Stomach smooth muscle (tissue), 2 donors: ENCODE data around the gene SS18L1.

ENCODE experiments used
- H3K27ac ChIP-seq: one replicate; pipeline ENCODE4 v1.7.0; 2013; ENCODE audit warnings: mild to moderate bottlenecking, low read length, inconsistent platforms
- H3K27me3 ChIP-seq, 2 donors: one replicate each; pipeline ENCODE4 v1.7.0; 2013; ENCODE audit warnings: low read length in 2 of 2; ENCODE audit not compliant: insufficient read depth in 2 of 2, control insufficient read depth in 1 of 2
- H3K36me3 ChIP-seq, 2 donors: one replicate each; pipeline ENCODE4 v1.7.0; 2013; ENCODE audit warnings: low read length in 2 of 2; ENCODE audit not compliant: control insufficient read depth in 2 of 2, insufficient read depth in 2 of 2
- H3K4me1 ChIP-seq: one replicate; pipeline ENCODE4 v1.7.0; 2013; ENCODE audit warnings: low read length; ENCODE audit not compliant: control insufficient read depth, insufficient read depth
- H3K4me3 ChIP-seq, 2 donors: one replicate each; pipeline ENCODE4 v1.7.0; 2013; ENCODE audit warnings: low read length in 2 of 2
- H3K9ac ChIP-seq, 2 donors: one replicate each; pipeline ENCODE4 v1.7.0; 2013; ENCODE audit warnings: low read length in 2 of 2, mild to moderate bottlenecking in 1 of 2
- H3K9me3 ChIP-seq, 2 donors: one replicate each; pipeline ENCODE4 v1.7.0; 2013; ENCODE audit warnings: low read length in 2 of 2; ENCODE audit not compliant: control insufficient read depth in 2 of 2
- donor health status: healthy.
- donor health status: Pancreatic carcinoma.

Gene SS18L1

DNA sequence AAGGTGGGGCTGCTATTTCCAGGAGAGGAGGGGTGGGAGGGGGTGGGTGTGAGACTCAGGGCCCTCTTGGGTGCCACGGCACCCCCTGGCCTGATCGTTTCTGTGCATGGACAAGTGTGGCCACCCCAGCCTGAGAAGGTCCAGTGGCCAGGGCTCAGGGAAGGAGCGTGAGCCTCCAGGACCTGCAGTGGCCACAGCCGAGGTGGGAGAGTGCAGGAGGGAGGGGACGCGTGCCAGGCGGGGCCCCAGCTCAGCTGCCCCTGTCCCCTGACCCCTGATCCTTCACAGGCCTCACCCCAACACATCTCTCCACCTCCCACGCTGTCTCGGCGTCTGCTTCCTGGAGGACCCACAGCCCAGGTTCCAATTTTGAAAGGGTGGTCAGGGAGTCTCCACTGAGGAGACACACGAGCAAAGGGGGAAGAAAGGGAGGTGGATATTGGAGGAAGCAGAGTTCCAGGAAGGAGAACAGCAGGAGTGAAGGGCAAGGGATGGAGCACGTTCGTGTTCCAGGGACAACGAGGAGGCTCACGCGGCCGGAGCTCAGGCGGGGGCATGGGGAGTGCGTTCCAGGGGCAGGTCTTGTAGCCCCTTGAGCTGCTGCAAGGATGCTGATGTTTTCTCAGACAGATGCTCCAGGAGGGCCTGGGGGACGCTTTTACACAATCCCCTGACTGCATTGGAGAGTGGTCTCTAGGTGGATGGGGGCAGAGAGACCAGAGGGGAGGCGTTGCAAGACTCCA lies 80.7 kb downstream of the SS18L1 start:
- Histone ChIP-seq H3K4me1 (peaks cover 7% of the 10 kb centered on the region), H3K4me3 (no peak overlapping the region), H3K9ac (no peak overlapping the region), H3K27me3 (peaks cover 49 to 54% of the 10 kb centered on the region in 2 donors), H3K36me3 (no peaks in the 10 kb centered on the region), H3K9me3 (no peaks in the 10 kb centered on the region), H3K27ac (no peak overlapping the region)

DNA sequence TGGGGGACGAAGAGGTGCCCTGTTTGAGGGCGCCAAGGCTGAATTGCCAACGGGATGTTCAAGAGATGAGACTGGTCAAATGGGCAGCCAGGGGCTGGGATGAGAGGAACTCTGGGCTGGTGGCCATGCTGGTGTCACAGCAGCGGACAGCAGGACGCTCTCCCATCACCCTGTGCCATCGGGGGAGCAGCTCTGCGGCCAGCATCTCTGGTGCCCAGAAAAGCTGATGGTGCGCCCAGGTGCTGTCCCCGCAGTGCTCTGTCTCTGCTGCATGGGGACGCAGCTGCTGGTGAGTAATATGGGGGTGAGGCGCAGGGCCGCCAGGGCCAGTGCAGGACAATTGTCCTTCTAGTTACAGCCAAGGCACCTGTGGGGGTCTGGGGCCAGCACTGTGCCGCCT lies 81.5 kb downstream of the SS18L1 start:
- Histone ChIP-seq H3K9me3 (no peaks in the 10 kb centered on the region), H3K27me3 (peaks cover 47 to 54% of the 10 kb centered on the region in 2 donors), H3K4me1 (peaks cover 3% of the 10 kb centered on the region), H3K9ac (no peak overlapping the region), H3K36me3 (no peaks in the 10 kb centered on the region), H3K27ac (no peak overlapping the region), H3K4me3 (no peak overlapping the region)

DNA sequence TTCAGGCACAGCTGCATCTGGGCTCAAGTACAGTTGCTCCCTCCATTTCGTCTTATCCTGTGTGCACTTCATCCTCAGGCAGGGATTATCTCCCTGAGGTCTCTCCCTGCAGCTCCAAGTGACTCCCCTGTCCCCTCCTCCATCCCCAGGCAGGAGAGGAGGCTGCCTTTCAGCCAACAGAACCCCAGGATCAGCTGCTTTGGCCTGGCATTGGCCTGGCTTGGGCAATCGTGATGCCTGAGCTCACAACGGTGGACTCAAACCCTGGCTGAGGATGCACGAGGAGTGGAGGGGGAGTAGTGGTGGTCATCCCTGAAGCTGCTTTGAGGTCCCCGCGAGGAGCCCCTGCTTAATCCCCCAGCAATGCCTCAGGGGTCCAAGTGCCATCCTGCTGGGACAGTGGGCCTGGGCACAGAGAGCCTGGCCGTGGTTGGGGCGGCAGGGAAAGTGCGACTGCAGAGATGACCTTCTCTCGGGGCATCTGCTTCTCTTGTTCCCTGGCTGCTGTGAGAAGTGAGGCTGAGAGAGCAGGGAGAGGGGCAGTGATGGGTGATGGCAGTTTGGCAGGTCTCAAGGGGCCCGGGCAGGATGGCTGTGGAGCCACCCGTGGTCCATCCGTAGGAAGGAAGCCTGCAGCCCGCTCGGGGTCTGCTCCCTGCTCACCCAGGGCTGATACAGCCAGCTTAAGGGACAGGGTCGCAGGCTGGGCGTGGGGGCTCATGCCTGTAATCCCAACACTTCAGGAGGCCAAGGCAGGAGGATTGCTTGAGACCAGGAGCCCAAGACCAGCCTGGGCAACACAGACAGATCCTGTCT lies 82.5 kb downstream of the SS18L1 start:
- peaks cover 43 to 55% of the 10 kb centered on the region in 2 donors for H3K27me3 ChIP-seq
- no peak overlapping the region for H3K4me3 ChIP-seq
- H3K4me1 ChIP-seq = no peaks in the 10 kb centered on the region
- H3K9me3 ChIP-seq = no peaks in the 10 kb centered on the region
- no peak overlapping the region for H3K27ac ChIP-seq
- no peak overlapping the region for H3K9ac ChIP-seq
- H3K36me3 ChIP-seq = no peaks in the 10 kb centered on the region

DNA sequence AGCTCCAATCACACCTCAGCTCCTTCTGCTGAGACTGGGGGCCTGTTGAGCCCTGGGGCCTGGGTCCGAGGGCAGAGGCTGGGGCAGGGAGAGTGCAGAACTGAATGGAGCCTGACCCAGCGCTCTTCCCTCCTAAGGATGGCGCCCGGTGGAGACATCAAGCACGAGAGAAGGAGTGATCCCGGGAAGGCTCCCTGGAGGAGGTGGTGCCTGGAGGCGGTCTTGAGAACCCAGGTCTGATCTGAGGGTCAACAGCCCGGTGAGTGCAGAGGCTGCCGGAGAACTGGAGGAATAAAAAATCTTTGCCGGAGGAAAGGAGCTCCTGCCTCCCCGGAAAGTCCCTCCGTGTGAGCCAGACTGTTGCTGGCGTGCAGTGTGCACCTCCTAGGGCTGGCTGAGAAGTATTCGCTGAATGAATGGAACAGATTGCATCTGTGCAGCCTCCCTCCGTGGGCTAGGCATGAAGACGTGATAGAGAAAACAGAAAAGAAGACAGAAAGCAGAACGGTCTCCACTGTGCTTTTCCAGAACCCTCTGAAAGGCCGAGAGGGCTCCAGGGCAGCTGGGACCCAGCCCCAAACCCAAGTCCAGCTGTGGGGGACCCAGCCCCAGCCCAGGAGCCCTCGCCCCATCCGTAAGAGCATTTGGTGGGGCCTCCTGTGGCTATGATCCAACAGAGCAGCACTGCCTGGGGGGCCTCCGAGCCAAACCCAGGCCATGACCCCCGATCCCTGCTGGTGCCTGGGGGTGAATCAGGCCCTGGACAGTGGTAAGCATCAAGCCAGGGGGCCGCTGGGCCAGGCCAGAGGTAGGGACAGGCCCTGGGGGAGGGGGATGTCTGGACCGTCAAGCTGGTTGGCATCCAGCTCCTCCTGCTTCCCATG lies 83.4 kb downstream of the SS18L1 start:
- Histone ChIP-seq H3K9me3 (no peaks in the 10 kb centered on the region), H3K27me3 (peaks cover 36 to 54% of the 10 kb centered on the region in 2 donors), H3K36me3 (no peaks in the 10 kb centered on the region), H3K4me3 (no peak overlapping the region), H3K9ac (no peak overlapping the region), H3K27ac (no peak overlapping the region), H3K4me1 (no peaks in the 10 kb centered on the region)

DNA sequence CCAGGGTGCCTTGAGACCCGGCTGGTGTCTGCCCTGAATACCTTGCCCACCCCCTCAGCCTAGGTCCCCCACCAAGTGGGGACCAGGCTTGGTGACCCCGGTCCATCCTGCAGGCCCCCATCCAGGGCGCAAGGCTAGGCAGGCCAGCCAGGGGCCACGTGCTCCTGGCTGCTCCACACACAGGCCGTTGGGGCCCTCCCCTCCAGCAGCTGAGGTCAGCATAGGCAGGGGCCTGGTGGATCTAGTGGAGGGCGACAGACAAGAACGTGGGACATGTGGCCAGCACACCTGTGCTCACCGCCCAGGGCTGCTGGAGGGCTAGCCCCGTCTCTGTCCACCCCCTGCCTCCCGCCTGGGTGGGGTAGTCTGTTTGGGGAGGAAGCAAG lies 84.0 kb downstream of the SS18L1 start:
- Histone ChIP-seq H3K4me3 (no peak overlapping the region), H3K9ac (no peak overlapping the region), H3K27ac (no peak overlapping the region), H3K4me1 (no peaks in the 10 kb centered on the region), H3K27me3 (peaks cover 33 to 50% of the 10 kb centered on the region in 2 donors), H3K36me3 (no peaks in the 10 kb centered on the region), H3K9me3 (no peaks in the 10 kb centered on the region)

DNA sequence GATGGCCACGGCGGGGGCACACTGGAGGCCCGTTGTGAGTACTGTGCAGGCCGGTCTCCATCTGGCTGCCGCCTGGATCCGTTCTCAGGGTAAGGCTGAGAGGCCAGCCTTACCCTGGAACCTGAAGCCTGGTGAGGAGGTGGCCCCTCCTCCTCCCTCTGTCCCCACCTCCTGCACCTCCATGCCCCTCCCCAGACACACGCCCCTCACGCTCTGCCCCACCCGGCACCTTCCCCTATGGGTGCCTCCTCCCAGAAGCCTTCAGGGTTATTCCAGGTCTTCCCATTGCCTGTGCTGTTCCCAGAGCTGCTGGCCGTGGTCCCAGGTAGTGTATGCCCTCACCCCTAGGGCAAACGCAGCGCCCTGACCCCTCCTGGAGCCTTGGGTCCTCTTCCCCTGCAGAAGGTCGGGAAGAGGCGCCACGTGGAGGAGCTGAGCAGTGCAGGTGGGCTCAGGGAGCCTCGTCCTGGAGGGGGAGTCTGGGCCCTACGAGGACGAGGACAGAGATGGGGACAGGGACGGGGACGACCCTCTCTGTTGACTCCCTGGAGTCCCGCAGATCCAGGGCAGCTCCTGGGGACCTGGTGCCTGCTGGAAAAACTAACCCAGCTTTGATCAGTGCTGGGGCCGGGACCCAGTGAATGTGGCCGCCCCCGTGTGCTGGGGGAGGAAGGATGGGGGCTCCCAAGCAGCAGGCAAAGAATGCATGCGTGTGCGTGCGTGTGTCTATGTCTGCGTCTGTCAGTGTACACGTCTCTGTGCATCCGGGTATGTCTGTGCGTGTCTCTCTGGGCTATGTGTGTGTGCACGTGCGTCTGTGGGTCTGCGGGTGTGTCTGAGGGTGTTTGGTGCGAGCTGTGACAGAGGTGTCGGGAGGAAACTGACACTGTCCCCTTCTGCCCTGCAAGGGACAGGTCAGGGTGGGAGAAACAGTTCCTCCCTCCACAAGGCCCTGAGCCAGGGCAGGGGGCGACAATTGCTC lies 84.7 kb downstream of the SS18L1 start:
- Histone ChIP-seq H3K36me3 (no peaks in the 10 kb centered on the region), H3K27me3 (peaks cover 31 to 47% of the 10 kb centered on the region in 2 donors), H3K9me3 (no peaks in the 10 kb centered on the region), H3K4me3 (no peak overlapping the region), H3K4me1 (no peaks in the 10 kb centered on the region), H3K9ac (no peak overlapping the region), H3K27ac (no peak overlapping the region)

DNA sequence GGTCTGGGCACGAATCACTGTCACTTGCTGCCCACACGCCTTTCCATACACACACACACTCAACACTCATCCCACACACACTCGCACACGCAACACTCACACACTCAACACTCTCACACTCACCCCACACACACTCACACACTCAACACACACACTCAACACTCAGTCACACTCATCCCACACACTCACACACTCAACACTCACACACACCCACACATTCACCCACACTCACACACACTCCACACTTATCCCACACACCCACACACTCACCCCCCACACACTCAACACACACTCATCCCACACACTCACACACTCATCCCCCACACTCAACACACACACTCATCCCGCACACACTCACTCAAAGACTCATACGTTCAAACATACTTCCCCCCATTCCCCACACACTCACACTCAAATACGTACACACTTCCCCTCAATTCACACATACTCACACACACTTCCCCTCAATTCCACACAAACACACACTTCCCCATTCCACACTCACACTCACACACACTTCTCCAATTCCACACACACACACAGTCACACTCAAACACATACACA lies 85.5 kb downstream of the SS18L1 start:
- no peak overlapping the region for H3K4me3 ChIP-seq
- no peak overlapping the region for H3K9ac ChIP-seq
- no peaks in the 10 kb centered on the region for H3K9me3 ChIP-seq
- no peaks in the 10 kb centered on the region for H3K4me1 ChIP-seq
- H3K27me3 ChIP-seq = peaks cover 34 to 48% of the 10 kb centered on the region in 2 donors
- H3K36me3 ChIP-seq = no peaks in the 10 kb centered on the region
- H3K27ac ChIP-seq = no peak overlapping the region

DNA sequence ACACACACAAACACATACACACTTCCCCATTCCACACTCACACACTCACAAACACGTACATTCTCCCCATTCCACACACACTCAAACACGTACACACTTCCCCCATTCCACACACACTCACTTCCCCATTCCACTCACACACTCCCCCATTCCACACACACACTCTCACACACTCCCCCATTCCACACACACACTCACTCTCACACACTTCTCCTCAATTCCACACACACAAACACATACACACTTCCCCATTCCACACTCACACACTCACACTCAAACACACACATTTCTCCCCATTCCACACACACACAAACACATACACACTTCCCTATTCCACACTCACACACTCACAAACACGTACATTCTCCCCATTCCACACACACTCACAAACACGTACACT lies 86.1 kb downstream of the SS18L1 start:
- Histone ChIP-seq H3K27me3 (peaks cover 35 to 45% of the 10 kb centered on the region in 2 donors), H3K9ac (no peak overlapping the region), H3K9me3 (no peaks in the 10 kb centered on the region), H3K36me3 (no peaks in the 10 kb centered on the region), H3K4me3 (no peak overlapping the region), H3K27ac (no peak overlapping the region), H3K4me1 (no peaks in the 10 kb centered on the region)

DNA sequence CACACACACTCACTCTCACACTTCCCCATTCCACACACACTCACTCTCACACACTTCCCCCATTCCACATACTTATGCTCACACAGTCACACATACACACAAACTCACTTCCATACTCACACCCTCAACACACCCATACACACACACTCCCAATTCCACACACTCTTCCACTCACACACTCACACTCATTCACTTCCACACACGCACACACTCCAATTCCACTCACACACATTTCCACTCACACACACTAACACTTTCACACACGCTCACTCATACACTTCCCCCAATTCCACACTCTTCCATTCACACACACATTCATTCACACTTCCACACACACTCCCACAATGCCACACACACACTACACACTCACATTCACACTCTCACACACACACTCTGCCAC lies 86.7 kb downstream of the SS18L1 start:
- H3K9me3 ChIP-seq = no peaks in the 10 kb centered on the region
- peaks cover 35 to 41% of the 10 kb centered on the region in 2 donors for H3K27me3 ChIP-seq
- H3K36me3 ChIP-seq = no peaks in the 10 kb centered on the region
- no peak overlapping the region for H3K9ac ChIP-seq
- peaks cover 1% of the 10 kb centered on the region for H3K4me1 ChIP-seq
- no peak overlapping the region for H3K27ac ChIP-seq
- no peak overlapping the region for H3K4me3 ChIP-seq
